IMR-90 (cell line): Measurements from ENCODE around the gene PTGES3. TPM values are rescaled to one million over a fixed set of nuclear protein-coding genes. Genes with fewer than 3 reads are reported as not detected.

Experiments
- ATAC-seq: fragments of 200-7000 bp; cut with Tn5 transposase; 2 replicates; pipeline ENCODE4 v1.9.1; 2020; ENCODE audit warnings: low read depth, mild to moderate bottlenecking, moderate library complexity
- BruUV-seq: library from RNA; stranded (reverse); fragments of 400-500 nt; replicated peaks from 2 replicates; lab custom pipeline; 2021; lab: Mats Ljungman, UMichigan
- CTCF ChIA-PET: fragments of 300-600 bp; formaldehyde crosslinking; extraction: SDS; loops from one replicate; lab custom pipeline; 2021; ENCODE audit warnings: antibody characterized with exemption; lab: Yijun Ruan, JAX
- POLR2A ChIA-PET: fragments of 300-600 bp; sonication (Branson Sonifier 250); formaldehyde crosslinking; loops from one replicate; lab custom pipeline; 2022; ENCODE audit warnings: antibody characterized with exemption; ENCODE audit not compliant: unreplicated experiment; lab: Charles Lee
- DNase-seq: peaks from one replicate; pipeline ENCODE4 v3.0.0; 2013
- H2AFZ ChIP-seq: replicated peaks from 2 replicates; pipeline ENCODE3; 2013; ENCODE audit warnings: low read length, mild to moderate bottlenecking; ENCODE audit not compliant: poor library complexity
- H2AK5ac ChIP-seq: 2 replicates; pipeline ENCODE4 v1.6.1; 2013; ENCODE audit warnings: low read depth, low read length, inconsistent platforms
- H2AK9ac ChIP-seq: replicated peaks from 2 replicates; pipeline ENCODE3; 2013; ENCODE audit warnings: mild to moderate bottlenecking, low read depth, low read length, moderate library complexity; ENCODE audit not compliant: poor library complexity
- H2BK120ac ChIP-seq: 2 replicates; pipeline ENCODE4 v1.6.1; 2013; ENCODE audit warnings: low read depth, low read length, inconsistent platforms
- H2BK15ac ChIP-seq: 3 replicates; pipeline ENCODE4 v1.6.1; 2013; ENCODE audit warnings: low read depth, low read length, inconsistent platforms
- H2BK20ac ChIP-seq: 2 replicates; pipeline ENCODE4 v1.6.1; 2013; ENCODE audit warnings: low read depth, mild to moderate bottlenecking, inconsistent platforms, low read length, moderate library complexity
- H2BK5ac ChIP-seq: 2 replicates; pipeline ENCODE4 v1.6.1; 2013; ENCODE audit warnings: mild to moderate bottlenecking, low read depth, low read length, inconsistent platforms; ENCODE audit not compliant: poor library complexity, severe bottlenecking
- H3K14ac ChIP-seq: replicated peaks from 2 replicates; pipeline ENCODE4 v1.6.1; 2013; ENCODE audit warnings: low read depth, low read length, inconsistent platforms
- H3K18ac ChIP-seq: 2 replicates; pipeline ENCODE4 v1.6.1; 2013; ENCODE audit warnings: low read depth, low read length, control low read depth
- H3K23ac ChIP-seq: 2 replicates; pipeline ENCODE4 v1.6.1; 2013; ENCODE audit warnings: low read depth, low read length, inconsistent platforms
- H3K27ac ChIP-seq: 2 replicates; pipeline ENCODE4 v1.5.1; 2013; ENCODE audit warnings: mild to moderate bottlenecking, control low read depth, low read length; ENCODE audit not compliant: insufficient read depth
- H3K27me3 ChIP-seq: 2 replicates; pipeline ENCODE4 v1.6.1; 2013; ENCODE audit warnings: low read length; ENCODE audit not compliant: control insufficient read depth, insufficient read depth
- H3K36me3 ChIP-seq: 2 replicates; pipeline ENCODE4 v1.6.1; 2013; ENCODE audit warnings: low read length, mixed read lengths; ENCODE audit not compliant: control insufficient read depth, insufficient read depth
- H3K4ac ChIP-seq: 2 replicates; pipeline ENCODE4 v1.6.1; 2013; ENCODE audit warnings: low read depth, low read length, inconsistent platforms
- H3K4me1 ChIP-seq: 2 replicates; pipeline ENCODE4 v1.6.1; 2013; ENCODE audit warnings: low read length, mixed read lengths; ENCODE audit not compliant: control insufficient read depth, insufficient read depth
- H3K4me2 ChIP-seq: 2 replicates; pipeline ENCODE4 v1.6.1; 2013; ENCODE audit warnings: low read depth, mild to moderate bottlenecking, control low read depth, low read length, moderate library complexity
- H3K4me3 ChIP-seq: 2 replicates; pipeline ENCODE4 v1.5.1; 2013; ENCODE audit warnings: low read depth, mild to moderate bottlenecking, control low read depth, low read length, moderate library complexity; ENCODE audit not compliant: insufficient read depth
- H3K56ac ChIP-seq: 2 replicates; pipeline ENCODE4 v1.6.1; 2013; ENCODE audit warnings: low read length, inconsistent platforms; ENCODE audit not compliant: insufficient read depth; ENCODE audit errors: extremely low read depth
- H3K79me1 ChIP-seq, 2 experiments: 2 replicates each; pipeline ENCODE4 v1.6.1; 2013; ENCODE audit warnings: low read length in 2 of 2, inconsistent platforms in 1 of 2, low read depth in 1 of 2
- H3K9ac ChIP-seq: 2 replicates; pipeline ENCODE4 v1.6.1; 2013; ENCODE audit warnings: low read depth, low read length, control low read depth
- H3K9me1 ChIP-seq: 2 replicates; pipeline ENCODE4 v1.6.1; 2013; ENCODE audit warnings: low read length, inconsistent platforms; ENCODE audit not compliant: insufficient read depth
- H3K9me3 ChIP-seq: 2 replicates; pipeline ENCODE4 v1.6.1; 2013; ENCODE audit warnings: low read length; ENCODE audit not compliant: control insufficient read depth, insufficient read depth
- H4K20me1 ChIP-seq: 2 replicates; pipeline ENCODE4 v1.6.1; 2013; ENCODE audit warnings: low read length, inconsistent platforms; ENCODE audit not compliant: insufficient read depth
- H4K5ac ChIP-seq: 2 replicates; pipeline ENCODE4 v1.6.1; 2013; ENCODE audit warnings: mild to moderate bottlenecking, low read depth, low read length, control low read depth
- H4K8ac ChIP-seq, 2 experiments: 2 replicates each; pipeline ENCODE4 v1.6.1; 2013; ENCODE audit warnings: low read depth in 2 of 2, low read length in 2 of 2, control low read depth in 1 of 2, inconsistent platforms in 1 of 2
- H4K91ac ChIP-seq: 2 replicates; pipeline ENCODE4 v1.6.1; 2013; ENCODE audit warnings: low read depth, low read length, inconsistent platforms; ENCODE audit not compliant: insufficient read depth
- BHLHE40 ChIP-seq: fragments of 150-350 bp; IDR thresholded peaks from 2 replicates; pipeline ENCODE4 v1.6.1; 2016; ENCODE audit warnings: mild to moderate bottlenecking, low read depth, low read length
- CEBPB ChIP-seq: IDR thresholded peaks from 2 replicates; pipeline ENCODE4 v1.6.1; 2012; ENCODE audit warnings: low read depth, low read length, improper control_type of control experiment
- CHD1 ChIP-seq: IDR thresholded peaks from 2 replicates; pipeline ENCODE4 v1.6.1; 2012; ENCODE audit warnings: low read depth, low read length, improper control_type of control experiment
- CTCF ChIP-seq: conservative IDR thresholded peaks from 2 replicates; pipeline ENCODE4 v1.5.1; 2012; ENCODE audit warnings: mild to moderate bottlenecking, low read depth, low read length, improper control_type of control experiment
- ELK1 ChIP-seq: fragments of 150-350 bp; IDR thresholded peaks from 2 replicates; pipeline ENCODE4 v1.6.1; 2016; ENCODE audit warnings: low read depth, mild to moderate bottlenecking, low read length, moderate library complexity, borderline replicate concordance
- FOS ChIP-seq: fragments of 150-350 bp; IDR thresholded peaks from 2 replicates; pipeline ENCODE4 v1.6.1; 2016; ENCODE audit warnings: low read depth, low read length
- MAFK ChIP-seq: IDR thresholded peaks from 2 replicates; pipeline ENCODE4 v1.6.1; 2012; ENCODE audit warnings: low read depth, low read length, improper control_type of control experiment
- MAZ ChIP-seq: IDR thresholded peaks from 2 replicates; pipeline ENCODE4 v1.6.1; 2012; ENCODE audit warnings: low read depth, mild to moderate bottlenecking, low read length, improper control_type of control experiment, moderate library complexity, borderline replicate concordance
- MXI1 ChIP-seq: IDR thresholded peaks from 2 replicates; pipeline ENCODE4 v1.6.1; 2012; ENCODE audit warnings: low read depth, mild to moderate bottlenecking, low read length, moderate library complexity, borderline replicate concordance
- NFE2L2 ChIP-seq: fragments of 150-350 bp; IDR thresholded peaks from 2 replicates; pipeline ENCODE4 v1.6.1; 2016; ENCODE audit warnings: low read depth, mild to moderate bottlenecking, low read length
- POLR2A ChIP-seq: IDR thresholded peaks from 2 replicates; pipeline ENCODE4 v1.6.1; 2012; ENCODE audit warnings: mild to moderate bottlenecking, low read depth, low read length
- RAD21 ChIP-seq: IDR thresholded peaks from 2 replicates; pipeline ENCODE4 v1.6.1; 2012; ENCODE audit warnings: low read length, improper control_type of control experiment
- RCOR1 ChIP-seq: IDR thresholded peaks from 2 replicates; pipeline ENCODE4 v1.6.1; 2012; ENCODE audit warnings: mild to moderate bottlenecking, low read length, improper control_type of control experiment; ENCODE audit not compliant: insufficient replicate concordance
- RFX5 ChIP-seq: IDR thresholded peaks from 2 replicates; pipeline ENCODE4 v1.8.0; 2012; ENCODE audit warnings: low read depth, mild to moderate bottlenecking, low read length, moderate library complexity
- SMC3 ChIP-seq: fragments of 150-350 bp; IDR thresholded peaks from 2 replicates; pipeline ENCODE4 v1.6.1; 2016; ENCODE audit warnings: low read depth, mild to moderate bottlenecking, antibody characterized with exemption, low read length, moderate library complexity
- USF2 ChIP-seq: fragments of 150-350 bp; IDR thresholded peaks from 2 replicates; pipeline ENCODE4 v1.6.1; 2017; ENCODE audit warnings: mild to moderate bottlenecking, antibody characterized with exemption, low read length, low read depth
- WGBS, 2 experiments: methylation state at CpG; one replicate each; pipeline versions ENCODE4 v1.1.5 to v1.1.7; 2013; ENCODE audit warnings: missing lambda C conversion rate in 2 of 2; ENCODE audit not compliant: insufficient read length in 1 of 2; ENCODE audit errors: extremely low coverage in 2 of 2; 5-methylcytosine and 5-hydroxymethylcytosine counted together
- dilution Hi-C: fragments of 300-500 bp; cut with HindIII; formaldehyde crosslinking; loops from one replicate; pipeline ENCODE4 v1.14.3; 2018; ENCODE audit warnings: low sequenced_read_pairs; ENCODE audit not compliant: unreplicated experiment
- in situ Hi-C: fragments of 300-500 bp; cut with MboI; formaldehyde crosslinking; loops from 3 replicates; pipeline ENCODE4 v1.14.3; 2019; ENCODE audit warnings: low sequenced_read_pairs, inconsistent platforms, mixed read lengths
- intact Hi-C: fragments of 100-400 bp; cut with micrococcal nuclease; formaldehyde crosslinking; loops from 2 replicates; pipeline ENCODE4 v1.10.0; 2022
- polyA plus RNA-seq, 3 experiments: library from polyadenylated mRNA; depleted of rRNA; stranded (reverse); fragments of >200 nt; gene quantifications; 2 replicates each; pipeline ENCODE4 v1.2.3, GENCODE V29; 2012; ENCODE audit warnings: low replicate concordance in 1 of 3
- total RNA-seq: library from RNA; depleted of rRNA; stranded (reverse); fragments of >200 nt; gene quantifications from 2 replicates; pipeline ENCODE4 v1.2.3, GENCODE V29; 2012

PTGES3 gene
- total and polyA plus RNA-seq, 2 of the 4 experiments (the other 2 are of a cell fraction) = 42.7 to 73.2 TPM

GRCh38 chr12:56718636-56719035, 30.6 kb upstream of the PTGES3 start:
- in situ Hi-C loops = no loop called here
- H3K9me1 ChIP-seq = peaks cover 44% of the 10 kb centered on the region
- no peak overlapping the region for H3K23ac ChIP-seq
- H2BK120ac ChIP-seq = no peak overlapping the region
- H3K56ac ChIP-seq = no peak overlapping the region
- H3K4ac ChIP-seq = no peak overlapping the region
- H3K14ac ChIP-seq = no peak overlapping the region
- ChIA-PET POLR2A (interaction anchor here (0.6 kb wide), 1 partner anchor 28 kb away, joined by 3 read pairs; no protein-coding TSS in a partner anchor), CTCF (interaction anchor here (0.7 kb wide), 1 partner anchor 805 kb away, joined by 3 read pairs; no protein-coding TSS in a partner anchor)
- no peak for ATAC-seq
- H2BK5ac ChIP-seq = no peak overlapping the region
- intact Hi-C loops = no loop called here
- no peak overlapping the region for H2AK5ac ChIP-seq
- H4K8ac ChIP-seq = no peak overlapping the region
- peaks cover 51% of the 10 kb centered on the region for H3K36me3 ChIP-seq
- no peak overlapping the region for H2BK20ac ChIP-seq
- H2AK9ac ChIP-seq = no peak overlapping the region
- H3K27me3 ChIP-seq = no peaks in the 10 kb centered on the region
- TF ChIP-seq POLR2A (no peak), MAZ (no peak), CEBPB (no peak), RFX5 (no peak), CHD1 (no peak), CTCF (no peak), RAD21 (no peak), NFE2L2 (no peak), SMC3 (no peak), MAFK (no peak), MXI1 (no peak), USF2 (no peak), BHLHE40 (no peak), ELK1 (no peak), RCOR1 (no peak), FOS (no peak)
- H2BK15ac ChIP-seq = no peak overlapping the region
- H3K4me3 ChIP-seq = no peak overlapping the region
- H3K4me1 ChIP-seq = peaks cover 15% of the 10 kb centered on the region
- no peak overlapping the region; the same call in 1 of the 2 replicates for H3K27ac ChIP-seq
- H4K5ac ChIP-seq = no peak overlapping the region
- no peak overlapping the region for H3K4me2 ChIP-seq
- H4K20me1 ChIP-seq = peaks cover 94% of the 10 kb centered on the region
- no peak for DNase-seq
- 51% methylated on average over 4 of the region's 4 CpGs; no CpG with 5 or more reads in 1 of the 2 experiments for WGBS, 2 experiments
- no peak overlapping the region for H2AFZ ChIP-seq
- no TSS peak for BruUV-seq
- H3K79me1 ChIP-seq = peaks cover 13 to 78% of the 10 kb centered on the region in 2 experiments
- H3K18ac ChIP-seq = no peak overlapping the region
- no peak overlapping the region for H4K91ac ChIP-seq
- no peaks in the 10 kb centered on the region for H3K9me3 ChIP-seq
- no peak overlapping the region for H3K9ac ChIP-seq
- dilution Hi-C loops = no loop called here
